ENCODE measurements around the gene NEAT1. TPM values are rescaled to one million over a fixed set of nuclear protein-coding genes. Genes with fewer than 3 reads are reported as not detected.

NEAT1 gene
- 1,000 to 10,000 TPM in 1 of 4 donors, 100 to 1,000 TPM in 3; 195 to 1,623 (median 652) TPM for total RNA-seq

- DNase-seq = peak; percentile 97 to 98
- WGBS, 2 donors = 1% methylated on average over 29 to 32 of the region's 40 CpGs
- peaks cover 31% of the 10 kb centered on the region in 2 donors for H3K4me1 ChIP-seq
- intact Hi-C loops (cut with DNase I) = no loop called here
- H3K36me3 ChIP-seq = peaks cover 37 to 51% of the 10 kb centered on the region in 2 donors
- H3K27me3 ChIP-seq = no peaks in the 10 kb centered on the region
- no peaks in the 10 kb centered on the region for H3K9me3 ChIP-seq
- H3K27ac ChIP-seq = peak within 1 kb of the TSS; percentile 98 to 100 (median 100)
- peak within 1 kb of the TSS; percentile 66 to 94 (median 85) for H3K4me3 ChIP-seq (replicated peaks in 1 of 3)
- TF ChIP-seq POLR2A (IDR thresholded peaks at IDR 0.05) (peak; percentile 99 to 100), CTCF (IDR thresholded peaks at IDR 0.05) (no peak)
Observed at GRCh38 chr11:65422633-65423515, at the start of gene NEAT1. TSS of gene NEAT1 (plus strand) at chr11:65422798.

GRCh38 chr11:65373839-65374580 is 48.6 kb upstream of the NEAT1 start:
- no peak for DNase-seq
- intact Hi-C loops (cut with DNase I) = loop anchor here (5.0 kb wide), 2 partner anchors 38 to 143 kb away; no protein-coding TSS in a partner anchor
- Histone ChIP-seq H3K4me1 (peaks cover 0 to 5% of the 10 kb centered on the region in 2 donors), H3K9me3 (no peaks in the 10 kb centered on the region), H3K4me3 (replicated peaks in 1 of 3) (no peak overlapping the region), H3K27me3 (no peaks in the 10 kb centered on the region), H3K27ac (no peak overlapping the region), H3K36me3 (no peaks in the 10 kb centered on the region)
- no peak for TF ChIP-seq POLR2A (IDR thresholded peaks at IDR 0.05)
- no peak for TF ChIP-seq CTCF (IDR thresholded peaks at IDR 0.05)
- WGBS, 2 donors = 78 to 80% methylated on average over 11 to 14 of the region's 14 CpGs

- TF ChIP-seq CTCF (IDR thresholded peaks at IDR 0.05) (no peak), POLR2A (IDR thresholded peaks at IDR 0.05) (no peak)
- Histone ChIP-seq H3K27ac (no peak overlapping the region), H3K36me3 (no peaks in the 10 kb centered on the region), H3K9me3 (no peaks in the 10 kb centered on the region), H3K4me1 (peaks cover 0 to 7% of the 10 kb centered on the region in 2 donors), H3K27me3 (no peaks in the 10 kb centered on the region), H3K4me3 (replicated peaks in 1 of 3) (no peak overlapping the region)
- WGBS, 2 donors = 92% methylated on average over 8 of the region's 8 CpGs
- intact Hi-C loops (cut with DNase I) = no loop called here
- DNase-seq = no peak
Observed at GRCh38 chr11:65375012-65375411, 47.6 kb upstream of the NEAT1 start.

GRCh38 chr11:65376138-65376713 is 46.4 kb upstream of the NEAT1 start:
- no peak for TF ChIP-seq POLR2A (IDR thresholded peaks at IDR 0.05)
- no peak for TF ChIP-seq CTCF (IDR thresholded peaks at IDR 0.05)
- Histone ChIP-seq H3K27me3 (no peaks in the 10 kb centered on the region), H3K27ac (no peak overlapping the region), H3K4me3 (replicated peaks in 1 of 3) (no peak overlapping the region), H3K9me3 (no peaks in the 10 kb centered on the region), H3K36me3 (no peaks in the 10 kb centered on the region), H3K4me1 (peaks cover 4 to 19% of the 10 kb centered on the region in 2 donors)
- DNase-seq = no peak
- intact Hi-C loops (cut with DNase I) = no loop called here
- WGBS, 2 donors = 89 to 91% methylated on average over 11 to 16 of the region's 16 CpGs

Measured in thyroid gland (tissue), 4 donors.